ENCODE results near the gene TMED4. TPM values are rescaled to one million over a fixed set of nuclear protein-coding genes. Genes with fewer than 3 reads are reported as not detected.

TMED4 gene
- total and polyA plus RNA-seq, 2 donors (not counting 3 experiments of a cell fraction or from before 2014, with no cell fraction given): 63.4 to 89.7 TPM

DNA sequence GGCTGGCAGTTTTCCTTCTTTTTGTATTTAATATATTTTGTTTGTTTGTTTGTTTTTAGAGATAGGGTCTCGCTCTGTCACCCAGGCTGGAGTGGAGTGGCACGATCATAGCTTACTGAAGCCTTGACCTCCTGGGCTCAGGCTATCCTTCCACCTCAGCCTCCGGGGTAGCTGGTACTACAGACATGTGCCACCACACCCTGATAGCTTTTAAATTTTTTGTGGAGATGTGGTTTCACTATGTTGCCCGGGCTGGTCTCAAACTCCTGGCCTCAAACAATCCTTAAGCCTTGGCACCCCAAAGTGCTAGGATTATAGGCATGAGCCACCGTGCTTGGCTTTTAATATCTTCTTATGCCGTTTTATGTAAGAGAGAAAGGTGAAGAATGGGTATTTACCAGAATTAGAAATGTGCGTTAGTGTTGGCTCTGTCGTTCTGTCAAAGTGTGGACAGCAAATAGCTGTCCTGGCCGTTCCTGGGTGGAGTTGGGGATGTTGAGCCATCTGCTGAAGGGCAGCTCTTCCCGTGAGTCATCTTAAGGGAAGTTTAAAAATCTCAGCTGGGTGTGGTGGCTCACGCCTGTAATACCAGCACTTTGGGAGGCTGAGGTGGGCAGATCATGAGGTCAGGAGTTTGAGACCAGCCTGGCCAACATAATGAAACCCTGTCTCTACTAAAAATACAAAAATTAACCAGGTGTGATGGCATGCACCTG is 39.2 kb upstream of the TMED4 start:
- TF ChIP-seq, protein P1, sequence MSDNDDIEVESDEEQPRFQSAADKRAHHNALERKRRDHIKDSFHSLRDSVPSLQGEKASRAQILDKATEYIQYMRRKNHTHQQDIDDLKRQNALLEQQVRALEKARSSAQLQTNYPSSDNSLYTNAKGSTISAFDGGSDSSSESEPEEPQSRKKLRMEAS (IDR thresholded peaks at IDR 0.05; ENCODE audit: insufficient read depth, insufficient read length): no peak
- no peak for TF ChIP-seq JUN (IDR thresholded peaks at IDR 0.05; ENCODE audit: borderline replicate concordance, insufficient read depth, insufficient read length, low read depth)
- no peak for TF ChIP-seq GATA2 (IDR thresholded peaks at IDR 0.05; ENCODE audit: insufficient read depth, insufficient read length, low read depth, low read length)
- no peak for TF ChIP-seq POLR2A (IDR thresholded peaks at IDR 0.05; ENCODE audit: low read depth, low read length)
- no peak for TF ChIP-seq EZH2 (IDR thresholded peaks at IDR 0.05; ENCODE audit: borderline replicate concordance, low read depth, low read length, severe bottlenecking)
- TF ChIP-seq, protein P2, sequence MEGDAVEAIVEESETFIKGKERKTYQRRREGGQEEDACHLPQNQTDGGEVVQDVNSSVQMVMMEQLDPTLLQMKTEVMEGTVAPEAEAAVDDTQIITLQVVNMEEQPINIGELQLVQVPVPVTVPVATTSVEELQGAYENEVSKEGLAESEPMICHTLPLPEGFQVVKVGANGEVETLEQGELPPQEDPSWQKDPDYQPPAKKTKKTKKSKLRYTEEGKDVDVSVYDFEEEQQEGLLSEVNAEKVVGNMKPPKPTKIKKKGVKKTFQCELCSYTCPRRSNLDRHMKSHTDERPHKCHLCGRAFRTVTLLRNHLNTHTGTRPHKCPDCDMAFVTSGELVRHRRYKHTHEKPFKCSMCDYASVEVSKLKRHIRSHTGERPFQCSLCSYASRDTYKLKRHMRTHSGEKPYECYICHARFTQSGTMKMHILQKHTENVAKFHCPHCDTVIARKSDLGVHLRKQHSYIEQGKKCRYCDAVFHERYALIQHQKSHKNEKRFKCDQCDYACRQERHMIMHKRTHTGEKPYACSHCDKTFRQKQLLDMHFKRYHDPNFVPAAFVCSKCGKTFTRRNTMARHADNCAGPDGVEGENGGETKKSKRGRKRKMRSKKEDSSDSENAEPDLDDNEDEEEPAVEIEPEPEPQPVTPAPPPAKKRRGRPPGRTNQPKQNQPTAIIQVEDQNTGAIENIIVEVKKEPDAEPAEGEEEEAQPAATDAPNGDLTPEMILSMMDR (IDR thresholded peaks at IDR 0.05; ENCODE audit: extremely low read depth in 1 of 2, insufficient read depth in 1 of 2, low read depth in 1 of 2, low read length in 2 of 2): no peak
- no peak for TF ChIP-seq POLR2AphosphoS5 (IDR thresholded peaks at IDR 0.05; ENCODE audit: insufficient read depth, low read depth, low read length)
- no peak for TF ChIP-seq MYC (IDR thresholded peaks at IDR 0.05; ENCODE audit: low read depth, low read length)
- no peak for TF ChIP-seq FOS (IDR thresholded peaks at IDR 0.05; ENCODE audit: borderline replicate concordance, insufficient read depth, low read length)
- Histone ChIP-seq H3K4me2 (ENCODE audit: insufficient read depth, low read length) (no peak overlapping the region), H3K4me1 (ENCODE audit: control insufficient read depth, extremely low read depth, insufficient read depth, low read length) (peaks cover 4% of the 10 kb centered on the region), H3K27ac (ENCODE audit: insufficient read depth, low read depth, low read length) (no peak overlapping the region), H2AFZ (ENCODE audit: low read depth, low read length) (no peak overlapping the region), H3K27me3 (ENCODE audit: control insufficient read depth in 2 of 2, insufficient read depth in 2 of 2, low read length in 2 of 2) (no peaks in the 10 kb centered on the region), H3K4me3 (replicated peaks in 1 of 3; ENCODE audit: insufficient read depth in 1 of 3, low read depth in 1 of 3, low read length in 3 of 3) (no peak overlapping the region), H3K9ac (replicated peaks; ENCODE audit: extremely low read depth, insufficient read depth, low read length) (no peak overlapping the region), H4K20me1 (replicated peaks; ENCODE audit: control insufficient read depth, extremely low read depth, insufficient read depth, low read length) (peaks cover 2% of the 10 kb centered on the region), H3K79me2 (ENCODE audit: control insufficient read depth, insufficient read depth, low read length) (peaks cover 75% of the 10 kb centered on the region), H3K9me3 (replicated peaks; ENCODE audit: control insufficient read depth, insufficient read depth, low read length) (no peaks in the 10 kb centered on the region), H3K9me1 (replicated peaks; ENCODE audit: control insufficient read depth, extremely low read depth, insufficient read depth, low read length) (no peaks in the 10 kb centered on the region), H3K36me3 (ENCODE audit: control insufficient read depth in 2 of 2, extremely low read depth in 1 of 2, insufficient read depth in 2 of 2, low read length in 2 of 2) (peaks cover 0 to 3% of the 10 kb centered on the region in 2 experiments)
- POLR2A ChIA-PET: no interaction called here
- dilution Hi-C loops (cut with MboI; ENCODE audit: extremely low pct_ligation_motif_present, low sequenced_read_pairs) (no loop called here), intact Hi-C loops (cut with micrococcal nuclease) (no loop called here)
- no TSS peak for BruUV-seq (replicated peaks)
- CTCF ChIA-PET: interaction anchor here (0.7 to 1.7 kb wide), 5 partner anchors 8 to 235 kb away, joined by 3 to 5 read pairs (median 4); partner anchors contain the start of gene H2AZ2
- FAIRE-seq (no peak), DNase-seq (ENCODE audit: low read depth, low spot score) (no peak)
